ENCODE results near the gene LYPLA2. TPM values are rescaled to one million over a fixed set of nuclear protein-coding genes. Genes with fewer than 3 reads are reported as not detected.
A peak's percentile ranks its signal among the peaks of the same experiment; 100 is the strongest.
"Not testable (repeated sequence)": the region's sequence is repeated elsewhere in the genome, so short reads cannot be mapped to it uniquely, and the experiment has no call there.

The LYPLA2 gene
- total RNA-seq, 3 donors from 2014 or later: 31.8 to 52.8 (median 49.5) TPM

DNA sequence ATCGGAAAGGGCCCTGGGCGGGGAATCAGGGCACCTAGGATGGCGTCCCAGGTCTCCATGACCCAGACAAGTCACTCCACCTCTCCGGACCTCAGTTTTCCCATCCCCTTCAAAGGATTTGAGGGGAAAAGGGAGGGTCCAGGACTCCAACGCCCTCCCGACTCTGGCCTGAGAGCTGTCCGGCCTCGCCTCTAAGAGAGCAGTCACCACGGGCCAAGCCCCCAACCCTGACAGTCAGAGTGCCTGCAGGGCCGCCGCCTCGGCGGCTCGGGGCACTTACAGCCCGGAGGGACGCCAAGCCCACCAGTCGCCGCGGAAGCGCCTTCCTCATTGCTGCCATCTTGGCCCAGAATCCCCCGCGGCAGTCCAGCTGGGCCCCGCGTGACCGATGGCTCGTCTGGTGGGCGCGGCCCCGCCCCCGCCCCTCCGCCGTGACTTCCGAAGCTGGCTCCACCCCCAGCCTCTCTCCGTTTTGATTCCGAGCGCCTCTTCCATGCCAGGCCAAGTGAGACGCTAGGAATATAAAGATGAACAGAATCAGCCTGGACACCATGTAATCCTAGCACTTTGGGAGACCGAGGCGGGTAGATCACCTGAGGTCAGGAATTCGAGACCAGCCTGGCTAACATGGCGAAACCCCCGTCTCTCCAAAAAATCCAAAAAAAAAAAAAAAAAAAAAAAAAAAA lies 34.3 kb downstream of the LYPLA2 start, which contains the start of gene HMGCL:
TSS of gene HMGCL (minus strand) at position 354 of the 686 bp plus-strand sequence. CDS start at position 340, 14 bp downstream.
- TF ChIP-seq POLR2AphosphoS5 (IDR thresholded peaks at IDR 0.05): peak; percentile 86 to 95 (median 91)
- TF ChIP-seq, protein P1, sequence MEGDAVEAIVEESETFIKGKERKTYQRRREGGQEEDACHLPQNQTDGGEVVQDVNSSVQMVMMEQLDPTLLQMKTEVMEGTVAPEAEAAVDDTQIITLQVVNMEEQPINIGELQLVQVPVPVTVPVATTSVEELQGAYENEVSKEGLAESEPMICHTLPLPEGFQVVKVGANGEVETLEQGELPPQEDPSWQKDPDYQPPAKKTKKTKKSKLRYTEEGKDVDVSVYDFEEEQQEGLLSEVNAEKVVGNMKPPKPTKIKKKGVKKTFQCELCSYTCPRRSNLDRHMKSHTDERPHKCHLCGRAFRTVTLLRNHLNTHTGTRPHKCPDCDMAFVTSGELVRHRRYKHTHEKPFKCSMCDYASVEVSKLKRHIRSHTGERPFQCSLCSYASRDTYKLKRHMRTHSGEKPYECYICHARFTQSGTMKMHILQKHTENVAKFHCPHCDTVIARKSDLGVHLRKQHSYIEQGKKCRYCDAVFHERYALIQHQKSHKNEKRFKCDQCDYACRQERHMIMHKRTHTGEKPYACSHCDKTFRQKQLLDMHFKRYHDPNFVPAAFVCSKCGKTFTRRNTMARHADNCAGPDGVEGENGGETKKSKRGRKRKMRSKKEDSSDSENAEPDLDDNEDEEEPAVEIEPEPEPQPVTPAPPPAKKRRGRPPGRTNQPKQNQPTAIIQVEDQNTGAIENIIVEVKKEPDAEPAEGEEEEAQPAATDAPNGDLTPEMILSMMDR (IDR thresholded peaks at IDR 0.05): no peak
- TF ChIP-seq POLR2A (IDR thresholded peaks at IDR 0.05): peak; percentile 86
- no peaks in the 10 kb centered on the region for H3K9me3 ChIP-seq
- DNase-seq (ENCODE audit: low spot score in 2 of 2): peak; percentile 89 to 94
- intact Hi-C loops (cut with DNase I; ENCODE audit: low total_unique reads): no loop called here
- no peaks in the 10 kb centered on the region for H3K4me1 ChIP-seq
- H3K36me3 ChIP-seq: no peaks in the 10 kb centered on the region
- H3K4me3 ChIP-seq: peak within 1 kb of the TSS; percentile 88 to 98 (median 97)
- no peaks in the 10 kb centered on the region for H3K27me3 ChIP-seq
- H3K27ac ChIP-seq: peak within 1 kb of the TSS; percentile 97

DNA sequence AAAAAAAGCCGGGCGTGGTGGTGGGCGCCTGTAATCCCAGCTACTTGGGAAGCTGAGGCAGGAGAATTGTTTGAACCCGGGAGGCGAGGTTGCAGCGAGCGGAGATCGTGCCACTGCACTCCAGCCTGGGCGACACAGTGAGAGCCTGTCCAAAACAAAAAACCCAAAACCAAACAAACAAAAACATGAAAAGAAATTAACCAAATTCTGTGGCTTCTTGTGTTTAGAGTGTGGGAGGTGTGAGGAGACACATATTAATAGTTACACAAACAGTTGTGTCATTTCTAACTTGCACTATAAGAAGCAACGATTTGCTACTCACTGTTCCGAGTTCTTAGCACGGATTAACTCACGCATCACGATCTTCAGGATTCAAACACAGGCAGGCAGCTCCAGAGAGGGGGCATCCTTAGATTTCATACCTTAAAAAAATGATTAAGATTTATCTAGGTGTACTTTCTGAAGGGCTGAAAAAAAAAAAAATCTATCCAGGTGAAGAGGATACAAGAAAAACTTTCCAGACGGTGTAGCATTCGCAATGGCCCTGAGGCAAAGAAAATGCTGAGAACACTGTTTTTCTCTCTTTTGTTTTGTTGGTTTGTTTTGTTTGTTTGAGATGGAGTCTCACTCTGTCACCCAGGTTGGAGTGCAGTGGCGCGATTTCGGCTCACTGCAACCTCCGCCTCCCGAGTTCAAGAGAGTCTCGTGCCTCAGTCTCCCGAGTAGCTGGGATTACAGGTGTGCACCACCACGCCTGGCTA lies 35.0 kb downstream of the LYPLA2 start:
- Histone ChIP-seq H3K36me3 (no peaks in the 10 kb centered on the region), H3K4me1 (no peaks in the 10 kb centered on the region), H3K4me3 (peak overlapping the region; percentile 88 to 98 (median 97)), H3K27ac (peak overlapping the region in 1 of 2 donors; percentile 97), H3K27me3 (no peaks in the 10 kb centered on the region), H3K9me3 (no peaks in the 10 kb centered on the region)
- TF ChIP-seq POLR2A (IDR thresholded peaks at IDR 0.05): no peak
- TF ChIP-seq, protein P1 (IDR thresholded peaks at IDR 0.05): no peak
- no peak for TF ChIP-seq POLR2AphosphoS5 (IDR thresholded peaks at IDR 0.05)
- intact Hi-C loops (cut with DNase I; ENCODE audit: low total_unique reads): no loop called here
- no peak for DNase-seq (ENCODE audit: low spot score in 2 of 2)

DNA sequence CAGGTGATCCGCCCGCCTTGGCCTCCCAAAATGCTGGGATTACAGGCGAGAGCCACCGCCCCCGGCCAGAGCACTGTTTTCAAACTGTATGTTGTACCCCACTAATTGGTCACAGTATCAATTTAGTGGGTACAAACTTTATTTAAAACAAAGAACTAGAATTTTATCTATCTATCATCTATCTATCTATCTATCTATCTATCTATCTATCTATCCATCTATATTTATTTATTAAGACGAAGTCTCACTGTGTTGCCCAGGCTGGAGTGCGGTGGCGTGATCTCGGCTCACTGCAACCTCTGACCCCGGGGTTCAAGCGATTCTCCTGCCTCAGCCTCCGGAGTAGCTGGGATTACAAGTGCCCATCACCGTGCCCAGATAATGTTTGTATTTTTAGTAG lies 35.6 kb downstream of the LYPLA2 start:
- H3K36me3 ChIP-seq; H3K9me3 ChIP-seq; H3K4me3 ChIP-seq; DNase-seq (ENCODE audit: low spot score in 2 of 2); H3K27ac ChIP-seq; H3K4me1 ChIP-seq; H3K27me3 ChIP-seq; intact Hi-C loops (cut with DNase I; ENCODE audit: low total_unique reads): not testable (repeated sequence)

DNA sequence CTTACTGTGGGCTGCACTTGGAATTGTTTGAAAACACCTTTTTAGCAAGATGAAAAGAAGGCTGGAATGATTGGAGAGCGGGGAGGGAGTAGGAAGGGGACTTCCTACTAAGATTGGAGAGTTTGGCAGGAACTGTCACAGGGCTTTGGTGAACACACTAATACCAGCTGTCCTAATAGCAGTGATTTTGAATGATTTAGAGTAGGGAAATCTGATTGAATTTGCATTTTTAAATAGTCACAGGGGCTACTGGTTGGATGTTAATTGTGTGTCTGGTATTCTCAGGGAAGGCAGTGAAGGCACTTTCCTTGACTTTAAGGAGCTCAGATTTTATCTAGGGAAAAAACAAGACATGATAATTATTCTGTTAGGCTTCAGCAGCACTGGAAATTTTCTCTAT lies 36.8 kb downstream of the LYPLA2 start:
- Histone ChIP-seq H3K4me3 (no peak overlapping the region), H3K27me3 (no peaks in the 10 kb centered on the region), H3K4me1 (no peaks in the 10 kb centered on the region), H3K27ac (no peak overlapping the region), H3K9me3 (no peaks in the 10 kb centered on the region), H3K36me3 (no peaks in the 10 kb centered on the region)
- TF ChIP-seq, protein P1 (IDR thresholded peaks at IDR 0.05): no peak
- TF ChIP-seq POLR2AphosphoS5 (IDR thresholded peaks at IDR 0.05): no peak
- TF ChIP-seq POLR2A (IDR thresholded peaks at IDR 0.05): no peak
- no peak for DNase-seq (ENCODE audit: low spot score in 2 of 2)
- intact Hi-C loops (cut with DNase I; ENCODE audit: low total_unique reads): no loop called here

DNA sequence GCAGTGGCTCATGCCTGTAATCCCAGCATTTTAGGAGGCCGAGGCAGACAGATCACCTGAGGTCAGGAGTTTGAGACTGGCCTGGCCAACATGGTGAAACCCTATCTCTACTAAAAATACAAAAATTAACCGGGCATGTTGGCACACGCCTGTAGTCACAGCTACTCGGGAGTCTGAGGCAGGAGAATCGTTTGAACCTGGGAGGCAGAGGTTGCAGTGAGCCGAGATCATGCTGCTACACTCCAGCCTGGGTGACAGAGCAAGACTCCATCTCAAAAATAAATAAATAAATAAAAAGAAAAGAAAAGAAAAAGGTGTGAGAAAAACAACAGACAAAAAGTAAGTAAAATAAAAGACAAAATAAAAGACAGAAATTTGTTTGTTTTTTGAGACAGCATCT lies 43.2 kb downstream of the LYPLA2 start:
- H3K27ac ChIP-seq; H3K4me3 ChIP-seq; DNase-seq (ENCODE audit: low spot score in 2 of 2); intact Hi-C loops (cut with DNase I; ENCODE audit: low total_unique reads); H3K27me3 ChIP-seq; H3K9me3 ChIP-seq; H3K4me1 ChIP-seq; H3K36me3 ChIP-seq: not testable (repeated sequence)

DNA sequence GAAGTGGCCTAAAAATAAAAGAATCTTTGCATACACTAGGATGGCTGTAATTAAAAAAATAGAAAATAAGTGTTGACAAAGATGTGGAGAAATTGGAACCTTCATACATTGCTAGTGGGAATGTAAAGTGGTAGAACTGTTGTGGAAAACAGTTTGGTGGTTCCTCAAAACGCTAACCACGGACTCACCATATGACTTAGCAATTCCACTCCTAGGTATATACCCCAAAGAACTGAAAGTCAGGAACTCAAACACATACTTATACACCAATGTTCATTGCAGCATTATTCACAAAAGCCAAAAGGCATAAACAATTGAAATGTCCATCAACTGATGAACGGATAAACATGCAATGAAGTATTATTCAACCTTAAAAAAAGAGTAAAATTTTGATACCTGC lies 45.1 kb downstream of the LYPLA2 start:
- no peak overlapping the region for H3K27ac ChIP-seq
- no peaks in the 10 kb centered on the region for H3K36me3 ChIP-seq
- intact Hi-C loops (cut with DNase I; ENCODE audit: low total_unique reads): no loop called here
- TF ChIP-seq POLR2AphosphoS5 (IDR thresholded peaks at IDR 0.05) (no peak), POLR2A (IDR thresholded peaks at IDR 0.05) (no peak)
- TF ChIP-seq, protein P1 (IDR thresholded peaks at IDR 0.05): no peak
- H3K9me3 ChIP-seq: no peaks in the 10 kb centered on the region
- H3K27me3 ChIP-seq: no peaks in the 10 kb centered on the region
- no peak for DNase-seq (ENCODE audit: low spot score in 2 of 2)
- no peak overlapping the region for H3K4me3 ChIP-seq
- no peaks in the 10 kb centered on the region for H3K4me1 ChIP-seq
